Right forelimb (tissue), 1 donor: ENCODE results near the gene PDILT.
"Not testable (repeated sequence)": the region's sequence is repeated elsewhere in the genome, so short reads cannot be mapped to it uniquely, and the experiment has no call there.

ENCODE experiments used
- DNase-seq: peaks from one replicate; pipeline ENCODE4 v3.0.0-alpha.2; 2018

Gene PDILT

DNA sequence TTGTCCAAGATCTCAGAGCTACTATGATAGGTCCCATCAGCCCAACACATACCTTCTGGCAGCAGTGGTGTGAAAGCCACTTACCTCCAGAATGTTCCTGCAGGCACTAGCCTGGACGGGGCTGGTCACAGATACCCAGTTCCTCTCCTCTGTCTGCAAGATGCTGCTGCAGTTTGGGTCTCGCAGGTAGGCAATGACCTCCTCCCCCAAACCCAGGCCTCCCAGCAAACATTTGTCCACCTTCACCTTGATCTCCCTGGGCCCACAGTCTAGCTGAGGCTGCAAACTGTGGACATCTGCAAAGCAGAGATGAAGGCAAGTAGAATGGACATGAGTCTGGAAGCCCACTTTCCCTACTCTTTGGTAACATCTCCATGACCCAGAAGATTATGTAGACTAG lies 84.4 kb downstream of the PDILT start:
- no peak for DNase-seq

DNA sequence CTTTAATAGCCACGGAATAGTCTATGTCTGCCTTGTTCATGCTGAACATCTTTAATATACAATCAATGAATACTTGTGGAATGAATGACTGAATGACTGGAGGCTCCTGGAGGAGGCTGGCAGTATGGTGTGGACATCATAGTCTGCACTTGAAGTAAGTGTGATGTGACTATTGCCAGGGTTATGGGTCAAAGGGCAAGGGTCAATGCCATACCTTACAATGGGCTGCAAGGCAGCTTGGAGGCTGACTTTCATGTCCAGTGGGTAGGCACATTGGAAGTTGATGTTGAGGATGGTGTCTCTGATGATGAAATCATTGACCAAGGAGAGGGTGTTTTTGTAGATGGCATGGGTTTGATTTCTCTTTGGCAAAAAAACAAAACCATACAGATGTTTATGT lies 85.1 kb downstream of the PDILT start:
- DNase-seq, result no peak

DNA sequence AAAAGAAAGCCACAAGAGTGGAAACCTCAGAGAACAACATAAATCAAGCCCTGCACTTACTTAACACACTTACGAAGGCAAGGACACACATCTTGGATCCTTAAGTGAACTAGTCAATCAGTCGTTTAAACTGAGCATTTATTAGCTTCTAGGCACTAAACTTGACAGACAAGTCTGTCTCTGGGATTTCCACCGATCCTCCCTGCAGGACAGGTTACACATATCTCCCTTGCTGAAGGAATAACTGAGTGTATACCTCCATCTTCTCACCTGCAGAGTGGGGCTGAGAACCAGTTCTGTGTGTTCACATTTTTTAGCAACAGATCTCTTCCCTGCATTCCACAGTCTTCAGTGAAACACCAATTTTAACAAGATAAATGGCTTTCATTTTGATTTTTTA lies 86.1 kb downstream of the PDILT start:
- no peak for DNase-seq

DNA sequence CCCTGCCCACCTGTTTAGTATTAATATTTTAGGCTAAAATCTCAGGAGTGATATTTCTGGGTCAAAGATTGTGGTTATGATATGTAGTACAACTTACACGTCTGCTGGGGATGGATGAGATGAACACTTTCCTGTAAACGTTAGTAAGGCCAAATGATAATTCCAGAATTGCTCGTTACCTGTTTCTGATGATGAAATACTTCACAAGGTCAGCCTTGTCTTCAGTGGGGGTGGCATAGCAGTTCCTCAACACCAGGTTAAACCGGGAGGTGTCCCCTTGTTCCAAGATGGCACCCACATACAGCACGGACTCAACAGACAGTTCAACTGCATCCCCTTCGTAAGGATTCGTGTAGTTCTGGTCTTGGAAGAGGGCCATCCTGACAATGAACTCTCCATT lies 86.5 kb downstream of the PDILT start:
- DNase-seq, result no peak

DNA sequence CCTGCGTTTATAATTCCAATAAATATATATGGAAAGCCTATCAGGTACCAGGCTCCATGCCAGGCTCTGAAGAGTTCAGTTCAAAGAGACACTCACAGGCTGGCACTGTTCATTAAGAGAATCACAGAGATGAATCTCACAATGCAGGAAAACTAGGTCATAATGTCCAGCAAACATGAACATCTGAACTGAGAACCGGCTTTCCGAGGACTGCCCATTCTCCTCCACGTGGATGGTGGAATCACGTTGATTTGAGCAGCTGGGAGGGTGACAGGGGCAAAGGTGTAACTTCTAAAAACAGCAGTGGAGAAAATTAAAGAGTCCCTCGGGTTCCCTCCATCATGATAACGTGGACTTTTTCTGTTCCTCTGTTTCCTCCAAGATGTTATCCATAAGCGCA lies 87.4 kb downstream of the PDILT start:
- no peak for DNase-seq

DNA sequence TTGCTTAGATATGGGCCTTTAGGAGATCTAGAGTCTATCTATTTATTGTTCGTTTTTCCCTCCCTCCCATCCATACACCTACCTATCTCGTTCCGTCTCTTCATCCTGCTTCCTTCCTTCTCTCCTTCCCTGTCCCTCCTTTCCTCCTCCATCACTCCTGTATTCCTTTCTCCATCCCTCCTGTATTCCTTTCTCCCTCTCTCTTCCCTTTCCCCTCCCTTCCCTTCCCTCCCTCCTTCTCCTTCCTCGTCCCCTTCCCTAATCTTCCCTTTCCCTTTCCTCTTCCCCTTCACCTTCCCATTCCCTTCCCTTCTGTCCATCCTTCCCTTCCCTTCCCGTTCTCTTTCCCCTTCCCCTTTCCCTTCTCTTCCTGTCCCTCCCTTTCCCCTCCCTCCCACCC lies 87.8 kb downstream of the PDILT start:
- DNase-seq, result no peak

DNA sequence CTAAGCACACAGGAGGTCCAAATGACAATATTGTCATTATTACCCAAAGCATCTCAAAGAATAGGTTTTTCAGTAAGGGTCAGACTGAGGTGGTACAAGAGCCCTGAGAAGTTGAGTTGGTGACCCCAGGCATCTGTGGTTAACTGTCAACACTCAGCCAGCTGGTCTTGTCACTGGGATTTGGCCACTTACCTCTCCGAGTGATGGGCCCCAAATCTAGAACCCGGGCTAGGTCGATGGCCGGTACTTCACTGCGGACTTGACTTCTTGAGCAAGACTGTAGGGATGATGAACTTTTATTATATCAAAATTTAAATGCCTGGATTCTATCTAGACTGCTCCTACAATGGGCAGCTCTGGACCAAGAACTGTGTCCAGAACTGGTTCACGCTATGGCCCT lies 88.8 kb downstream of the PDILT start:
- no peak for DNase-seq

DNA sequence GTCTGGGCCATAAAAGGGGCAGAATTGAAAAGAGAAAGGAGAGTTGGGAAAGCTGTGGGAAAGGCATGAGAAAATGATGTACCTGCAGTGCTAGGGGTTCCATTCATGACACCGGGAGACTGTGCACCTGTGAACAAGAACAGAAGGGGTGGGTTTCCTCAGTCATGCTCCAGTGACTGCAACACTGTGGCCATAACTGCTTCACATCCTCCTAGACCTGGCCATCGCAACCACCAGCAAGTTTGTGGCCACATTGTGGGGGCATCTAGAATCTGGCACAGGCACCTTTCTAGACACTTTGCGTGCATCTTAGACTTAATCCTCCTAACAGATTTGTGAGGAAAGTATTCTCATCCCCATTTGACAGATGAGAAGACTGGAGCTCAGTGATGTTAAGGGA lies 90.0 kb downstream of the PDILT start:
- no peak for DNase-seq

DNA sequence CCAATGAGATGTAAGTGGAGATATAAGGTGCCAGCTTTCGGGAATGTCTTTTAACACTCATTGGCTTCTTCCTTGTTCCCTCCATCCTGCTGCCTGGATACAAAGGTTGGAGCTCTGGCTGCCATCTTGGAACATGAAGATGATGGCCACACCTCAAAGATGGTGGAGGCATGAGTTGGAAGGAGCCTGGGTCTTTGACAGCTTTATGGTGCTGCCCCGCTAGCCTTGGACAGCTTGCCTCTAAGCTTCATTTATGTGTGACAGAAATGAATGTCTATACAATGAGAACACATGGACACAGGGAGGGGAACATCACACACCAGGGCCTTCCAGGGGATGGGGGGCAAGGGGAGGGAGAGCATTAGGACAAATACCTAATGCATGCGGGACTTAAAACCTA lies 90.8 kb downstream of the PDILT start:
- DNase-seq, result no peak

DNA sequence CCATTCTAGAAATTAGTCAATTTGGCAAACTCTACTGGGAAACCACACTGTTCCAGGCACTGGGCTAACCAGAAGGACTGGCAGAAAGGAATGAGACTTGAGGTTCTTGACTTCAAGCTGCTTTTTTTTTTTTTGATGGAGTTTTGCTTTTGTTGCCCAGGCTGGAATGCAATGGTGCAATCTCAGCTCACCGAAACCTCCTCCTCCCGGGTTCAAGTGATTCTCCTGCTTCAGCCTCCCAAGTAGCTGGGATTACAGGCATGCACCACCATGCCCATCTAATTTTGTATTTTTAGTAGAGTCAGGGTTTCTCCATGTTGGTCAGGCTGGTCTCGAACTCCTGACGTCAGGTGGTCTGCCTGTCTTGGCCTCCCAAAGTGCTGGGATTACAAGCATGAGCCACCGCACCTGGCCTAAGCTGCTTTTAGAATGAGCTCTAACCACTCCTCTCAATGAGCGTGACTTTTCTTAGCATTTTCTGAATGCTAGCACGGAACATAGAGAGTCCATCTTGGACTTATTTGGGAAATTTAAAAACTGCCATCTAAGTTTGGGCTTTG lies 91.9 kb downstream of the PDILT start:
- not testable (repeated sequence) for DNase-seq

DNA sequence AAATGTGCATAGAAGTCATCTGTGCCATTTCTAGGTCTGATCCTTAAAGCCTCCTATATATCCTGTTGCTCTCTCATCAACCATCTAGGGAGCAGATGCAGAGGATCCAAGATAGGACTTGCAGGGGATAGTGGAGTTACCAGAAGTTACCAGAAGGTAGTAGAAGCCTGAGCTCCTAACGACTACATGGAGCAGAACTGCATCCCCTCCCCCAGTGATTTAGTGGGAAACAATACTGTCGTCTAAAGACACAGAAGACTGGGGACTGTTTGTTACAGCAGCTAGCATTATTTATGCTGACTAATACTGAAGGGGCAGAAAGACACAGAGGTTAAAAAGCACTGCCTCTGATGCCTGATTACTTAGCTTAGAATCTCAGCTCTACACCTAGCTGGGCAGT lies 93.0 kb downstream of the PDILT start:
- no peak for DNase-seq

DNA sequence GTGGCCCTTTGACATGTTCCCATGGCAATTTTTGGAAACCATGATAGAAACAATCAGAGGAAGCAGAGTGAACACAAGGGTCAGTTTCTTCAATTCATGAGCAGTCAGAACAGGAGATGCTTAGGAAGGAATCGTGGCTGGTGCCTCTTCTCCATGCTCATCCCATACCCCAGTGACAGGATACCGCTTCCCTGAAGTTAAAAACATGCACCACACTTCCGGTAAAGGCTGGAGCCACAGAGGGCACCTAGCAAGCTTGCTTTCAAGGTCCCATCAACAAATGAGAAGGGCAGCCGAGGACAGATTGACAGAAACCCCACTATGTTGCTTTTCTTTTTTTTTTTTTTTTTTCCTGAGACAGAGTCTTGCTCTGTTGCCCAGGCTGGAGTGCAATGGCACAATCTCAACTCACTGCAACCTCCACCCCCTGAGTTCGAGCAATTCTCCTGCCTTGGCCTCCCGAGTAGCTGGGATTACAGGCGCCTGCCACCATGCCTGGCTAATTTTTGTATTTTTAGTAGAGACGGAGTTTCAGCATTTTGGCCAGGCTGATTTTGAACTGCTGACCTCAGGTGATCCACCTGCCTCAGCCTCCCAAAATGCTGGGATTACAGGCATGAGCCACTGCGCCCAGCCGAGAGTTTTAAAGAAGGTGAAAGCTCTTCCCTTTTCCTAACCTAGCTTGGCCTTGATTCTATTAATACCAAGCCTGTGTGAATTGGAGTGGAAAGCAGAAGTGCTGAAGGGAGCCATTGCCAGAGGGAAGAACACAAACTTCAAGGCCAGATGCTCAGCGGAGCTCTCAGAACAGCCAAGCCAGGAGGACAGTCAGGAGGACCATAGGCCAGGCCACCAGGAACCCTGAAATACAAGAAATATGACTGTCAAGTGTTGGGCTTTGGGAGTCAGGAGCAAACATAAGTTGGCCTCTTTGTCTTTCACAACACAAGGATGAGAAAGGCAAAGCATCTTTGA lies 93.8 kb downstream of the PDILT start:
- DNase-seq, result no peak

DNA sequence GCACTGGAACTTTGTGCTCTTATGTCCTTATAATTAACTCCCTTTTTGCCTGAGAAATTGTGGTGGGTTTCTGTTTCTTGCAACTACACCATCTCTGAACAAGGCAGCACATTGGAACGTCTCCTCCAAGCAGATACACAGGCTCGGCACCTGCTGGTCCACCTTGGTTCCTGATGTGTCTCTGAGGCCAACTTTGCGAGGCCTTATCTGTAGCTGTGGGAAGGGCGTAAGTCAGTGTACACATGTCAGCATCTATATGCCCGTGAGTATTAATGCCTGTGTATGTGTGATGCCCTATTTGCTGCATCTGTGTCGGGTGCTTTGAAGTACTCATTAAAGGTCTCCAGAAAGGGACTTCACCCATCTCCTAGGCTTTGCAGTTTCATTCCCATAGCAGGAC lies 94.8 kb downstream of the PDILT start:
- no peak for DNase-seq
